ENCODE results near the gene MRGPRE.

Gene MRGPRE

DNA sequence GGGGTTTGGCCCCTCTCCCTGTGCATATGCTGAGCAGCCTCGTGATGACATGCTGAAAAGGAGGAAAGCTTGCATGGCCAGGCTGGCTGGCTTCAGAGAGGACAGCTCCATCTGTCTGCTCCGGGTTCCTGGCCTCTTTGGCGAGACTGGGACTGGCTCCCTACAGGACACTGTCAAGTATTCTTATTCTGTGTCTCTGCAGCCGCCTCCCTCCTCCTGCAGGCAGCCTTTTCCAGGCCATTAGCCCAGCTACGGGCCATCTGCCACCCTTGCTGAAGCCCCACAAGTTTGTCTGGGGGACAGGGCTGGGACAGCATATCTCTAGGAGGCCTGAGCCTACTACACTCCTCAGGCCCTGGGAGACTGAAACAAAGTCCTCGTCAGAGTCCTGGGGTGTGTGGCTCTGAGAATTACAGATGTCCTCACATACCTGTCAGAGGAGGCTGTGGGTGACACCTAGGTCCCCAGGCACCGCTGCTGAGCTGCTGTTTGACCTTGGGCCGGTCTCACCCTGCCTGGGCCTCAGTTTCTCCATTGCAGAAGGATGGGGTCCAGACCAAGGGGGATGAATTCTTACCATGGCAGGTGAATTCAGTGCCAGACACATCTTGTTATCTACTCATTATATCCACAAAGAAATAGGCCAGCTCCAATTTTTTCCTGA, 24.6 kb downstream of the MRGPRE start:
- Mint-ChIP-seq H3K4me3 (no peak overlapping the region), H3K36me3 (no peaks in the 10 kb centered on the region), H3K4me1 (no peaks in the 10 kb centered on the region), H3K9me3 (no peaks in the 10 kb centered on the region), H3K27ac (no peak overlapping the region), H3K27me3 (peaks cover 38% of the 10 kb centered on the region)
- no peak for DNase-seq
- CTCF ChIA-PET: no interaction called here

- H3K4me3 Mint-ChIP-seq: no peak overlapping the region
- CTCF ChIA-PET: no interaction called here
- H3K27ac Mint-ChIP-seq: no peak overlapping the region
- H3K27me3 Mint-ChIP-seq: peaks cover 45% of the 10 kb centered on the region
- H3K4me1 Mint-ChIP-seq: no peaks in the 10 kb centered on the region
- no peaks in the 10 kb centered on the region for H3K36me3 Mint-ChIP-seq
- no peak for DNase-seq
- H3K9me3 Mint-ChIP-seq: no peaks in the 10 kb centered on the region
Observed at GRCh38 chr11:3206922-3207204, 25.4 kb downstream of the MRGPRE start.

- Mint-ChIP-seq H3K4me1 (no peaks in the 10 kb centered on the region), H3K4me3 (no peak overlapping the region), H3K36me3 (no peaks in the 10 kb centered on the region), H3K9me3 (no peaks in the 10 kb centered on the region), H3K27ac (no peak overlapping the region), H3K27me3 (peaks cover 45% of the 10 kb centered on the region)
- CTCF ChIA-PET: no interaction called here
- DNase-seq: no peak
Observed at GRCh38 chr11:3206156-3206921, 25.9 kb downstream of the MRGPRE start.

DNA sequence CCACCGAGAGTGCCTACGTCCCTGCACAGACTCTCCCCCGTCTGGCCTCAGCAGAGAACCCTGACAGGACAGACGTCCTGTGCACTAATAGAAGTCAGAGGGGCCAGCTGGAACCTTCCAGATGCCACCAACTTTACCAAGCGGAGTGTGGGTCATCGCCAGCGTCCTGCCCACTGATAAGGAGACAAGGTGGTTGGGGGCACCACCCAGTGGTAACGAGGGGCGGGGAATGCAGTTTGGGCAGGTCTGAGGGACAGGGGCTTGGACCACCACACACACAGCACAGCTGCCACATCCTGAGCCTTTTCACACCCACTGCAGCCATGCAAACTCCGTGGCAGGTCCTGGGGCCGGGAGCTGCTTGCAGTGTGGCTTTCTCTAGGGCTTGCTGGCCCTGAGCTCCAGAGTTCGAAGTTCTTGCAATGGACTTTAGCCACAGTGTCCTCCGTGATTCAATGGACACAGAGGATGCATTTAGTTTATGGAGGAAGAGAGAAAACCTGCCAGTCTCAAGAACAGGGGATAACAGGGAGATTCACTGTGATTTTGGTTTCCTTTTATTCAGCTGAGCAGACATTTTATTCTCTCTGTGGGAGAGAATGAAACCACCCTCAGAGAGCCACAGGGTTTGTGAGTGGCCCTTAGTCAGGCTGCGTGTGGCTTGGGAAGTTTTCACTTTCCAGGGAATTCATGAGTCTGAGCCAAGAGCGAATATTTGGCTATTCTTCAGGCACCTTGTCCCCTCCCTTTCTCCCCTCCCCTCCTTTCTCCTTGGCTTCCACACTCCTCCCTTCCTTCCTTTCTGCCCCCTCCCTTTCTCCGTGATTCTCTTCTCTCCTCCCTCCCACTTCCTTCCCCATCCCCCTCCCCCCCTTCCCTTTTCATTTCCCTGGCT, 26.7 kb downstream of the MRGPRE start:
- Mint-ChIP-seq H3K4me3 (no peak overlapping the region), H3K27me3 (peaks cover 53% of the 10 kb centered on the region), H3K4me1 (no peaks in the 10 kb centered on the region), H3K9me3 (no peaks in the 10 kb centered on the region), H3K36me3 (no peaks in the 10 kb centered on the region), H3K27ac (no peak overlapping the region)
- DNase-seq: no peak
- CTCF ChIA-PET: no interaction called here

GRCh38 chr11:3204141-3205015, 27.8 kb downstream of the MRGPRE start:
- Mint-ChIP-seq H3K4me1 (no peaks in the 10 kb centered on the region), H3K27ac (no peak overlapping the region), H3K36me3 (no peaks in the 10 kb centered on the region), H3K9me3 (no peaks in the 10 kb centered on the region), H3K27me3 (peaks cover 58% of the 10 kb centered on the region), H3K4me3 (no peak overlapping the region)
- DNase-seq: no peak
- CTCF ChIA-PET: no interaction called here

GRCh38 chr11:3203221-3204043, 28.8 kb downstream of the MRGPRE start:
- Mint-ChIP-seq H3K27ac (no peak overlapping the region), H3K4me1 (no peaks in the 10 kb centered on the region), H3K36me3 (no peaks in the 10 kb centered on the region), H3K4me3 (no peak overlapping the region), H3K9me3 (no peaks in the 10 kb centered on the region), H3K27me3 (peaks cover 58% of the 10 kb centered on the region)
- CTCF ChIA-PET: no interaction called here
- no peak for DNase-seq

DNA sequence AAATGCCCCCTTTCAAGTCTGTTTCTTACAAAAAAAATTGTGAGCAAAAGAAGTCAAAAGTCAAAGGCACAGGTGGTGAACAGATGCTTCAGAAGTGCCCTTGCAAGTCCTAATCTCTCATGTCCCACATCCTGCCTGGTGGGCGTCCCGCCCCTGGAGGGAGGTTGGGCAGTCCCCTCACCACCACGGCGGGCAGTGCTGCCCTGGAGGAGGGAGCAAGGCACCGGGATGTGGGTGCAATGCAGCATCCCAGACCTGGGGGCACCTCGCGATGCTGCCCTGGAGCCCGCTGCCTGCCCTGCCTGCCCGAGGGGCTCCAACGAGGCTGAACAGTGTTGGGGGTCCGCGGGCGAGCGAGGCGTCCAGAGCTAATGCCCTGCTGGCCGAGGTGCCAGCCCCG, 29.5 kb downstream of the MRGPRE start:
- Mint-ChIP-seq H3K4me3 (no peak overlapping the region), H3K27ac (no peak overlapping the region), H3K4me1 (no peaks in the 10 kb centered on the region), H3K27me3 (peaks cover 58% of the 10 kb centered on the region), H3K36me3 (no peaks in the 10 kb centered on the region), H3K9me3 (no peaks in the 10 kb centered on the region)
- CTCF ChIA-PET: no interaction called here
- DNase-seq: no peak

GRCh38 chr11:3202305-3202704, 29.9 kb downstream of the MRGPRE start:
- H3K36me3 Mint-ChIP-seq: no peaks in the 10 kb centered on the region
- H3K9me3 Mint-ChIP-seq: no peaks in the 10 kb centered on the region
- H3K4me1 Mint-ChIP-seq: no peaks in the 10 kb centered on the region
- H3K27me3 Mint-ChIP-seq: peaks cover 58% of the 10 kb centered on the region
- no peak overlapping the region for H3K4me3 Mint-ChIP-seq
- no peak overlapping the region for H3K27ac Mint-ChIP-seq
- DNase-seq: no peak
- CTCF ChIA-PET: no interaction called here

- Mint-ChIP-seq H3K9me3 (no peaks in the 10 kb centered on the region), H3K4me1 (no peaks in the 10 kb centered on the region), H3K4me3 (no peak overlapping the region), H3K27me3 (peaks cover 58% of the 10 kb centered on the region), H3K27ac (no peak overlapping the region), H3K36me3 (no peaks in the 10 kb centered on the region)
- CTCF ChIA-PET: no interaction called here
- DNase-seq: no peak
Observed at GRCh38 chr11:3201677-3202181, 30.5 kb downstream of the MRGPRE start.

GRCh38 chr11:3201112-3201581, 31.1 kb downstream of the MRGPRE start:
- Mint-ChIP-seq H3K36me3 (no peaks in the 10 kb centered on the region), H3K9me3 (no peaks in the 10 kb centered on the region), H3K4me3 (no peak overlapping the region), H3K4me1 (no peaks in the 10 kb centered on the region), H3K27me3 (peaks cover 58% of the 10 kb centered on the region), H3K27ac (no peak overlapping the region)
- CTCF ChIA-PET: no interaction called here
- DNase-seq: no peak

- Mint-ChIP-seq H3K4me3 (no peak overlapping the region), H3K9me3 (no peaks in the 10 kb centered on the region)
- DNase-seq: no peak
Observed at GRCh38 chr11:3200388-3201111, 31.7 kb downstream of the MRGPRE start.

DNA sequence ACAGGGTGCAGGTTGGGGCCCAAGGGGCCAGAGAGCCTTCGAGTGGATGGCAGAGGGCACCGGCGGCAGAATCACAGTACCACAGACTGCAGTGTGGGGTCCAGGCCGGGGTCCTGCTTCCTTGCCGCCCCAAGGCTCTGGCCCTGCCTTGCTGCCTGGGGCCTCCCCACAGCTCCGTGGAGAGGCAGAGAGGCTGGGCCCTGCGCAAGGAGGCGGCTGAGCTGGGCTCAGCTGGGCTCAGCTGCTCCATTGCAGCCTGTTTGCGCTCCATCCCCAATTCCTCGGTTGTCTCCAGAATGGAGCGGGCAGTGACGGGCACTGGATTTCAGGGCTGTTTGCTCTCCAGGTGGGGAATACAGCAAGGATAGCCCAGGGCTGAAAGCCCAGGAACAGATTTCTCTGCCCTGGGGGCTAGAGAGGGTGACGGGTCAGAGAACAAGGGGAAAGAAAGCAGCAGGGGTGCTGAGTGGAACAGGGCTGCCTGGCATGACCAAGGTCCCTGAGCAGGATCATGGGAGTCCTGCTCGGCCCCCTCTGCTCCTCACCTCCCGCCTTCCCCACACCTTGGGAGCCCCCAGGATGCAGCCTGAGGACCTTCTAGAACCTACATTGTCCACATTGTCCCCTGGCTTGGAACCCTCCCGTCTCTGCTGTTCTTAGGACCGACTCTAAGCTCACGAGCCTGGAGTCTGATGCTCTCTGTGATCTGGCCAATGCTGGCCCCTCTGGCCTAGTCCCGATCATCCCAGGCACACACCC, 32.5 kb downstream of the MRGPRE start:
- Mint-ChIP-seq H3K9me3 (no peaks in the 10 kb centered on the region), H3K27ac (no peak overlapping the region), H3K4me3 (no peak overlapping the region), H3K4me1 (no peaks in the 10 kb centered on the region), H3K36me3 (no peaks in the 10 kb centered on the region), H3K27me3 (peaks cover 49% of the 10 kb centered on the region)
- CTCF ChIA-PET: no interaction called here
- no peak for DNase-seq

More at GRCh38 chr11:3200388-3201111, 31.7 kb downstream of the MRGPRE start:
- H3K36me3 Mint-ChIP-seq: no peaks in the 10 kb centered on the region
- peaks cover 58% of the 10 kb centered on the region for H3K27me3 Mint-ChIP-seq
- CTCF ChIA-PET: no interaction called here
- H3K4me1 Mint-ChIP-seq: no peaks in the 10 kb centered on the region
- H3K27ac Mint-ChIP-seq: no peak overlapping the region
